ENCODE measurements around the gene TSEN34.

DNA sequence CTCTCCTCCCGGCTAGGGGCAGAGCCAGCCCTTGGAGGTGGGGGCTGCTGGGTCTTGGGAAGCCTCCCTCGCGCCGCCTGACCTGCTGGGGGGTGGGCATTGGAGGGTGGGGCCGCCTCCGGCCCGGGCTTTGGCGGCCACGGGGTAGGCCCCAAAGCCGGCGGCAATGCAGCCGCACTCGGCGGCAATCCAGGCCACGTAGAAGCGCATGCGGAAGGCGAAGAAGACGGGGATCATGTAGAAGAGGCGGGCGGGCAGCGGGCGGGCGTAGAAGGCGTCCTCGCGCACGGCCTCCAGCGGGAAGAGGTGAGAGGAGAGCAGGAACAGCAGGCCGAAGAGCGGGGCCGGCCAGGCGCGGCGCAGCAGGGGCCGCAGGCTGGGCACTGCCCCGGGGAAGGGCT lies 10.4 kb upstream of the TSEN34 start:
- no peak for TF ChIP-seq CTCF (conservative IDR thresholded peaks at IDR 0.05; ENCODE audit: low read depth, low read length)
- TF ChIP-seq EZH2 (IDR thresholded peaks at IDR 0.05; ENCODE audit: borderline replicate concordance, low read depth, low read length, poor library complexity, severe bottlenecking), result no peak
